ENCODE measurements around the gene ABHD14A.

Gene ABHD14A

DNA sequence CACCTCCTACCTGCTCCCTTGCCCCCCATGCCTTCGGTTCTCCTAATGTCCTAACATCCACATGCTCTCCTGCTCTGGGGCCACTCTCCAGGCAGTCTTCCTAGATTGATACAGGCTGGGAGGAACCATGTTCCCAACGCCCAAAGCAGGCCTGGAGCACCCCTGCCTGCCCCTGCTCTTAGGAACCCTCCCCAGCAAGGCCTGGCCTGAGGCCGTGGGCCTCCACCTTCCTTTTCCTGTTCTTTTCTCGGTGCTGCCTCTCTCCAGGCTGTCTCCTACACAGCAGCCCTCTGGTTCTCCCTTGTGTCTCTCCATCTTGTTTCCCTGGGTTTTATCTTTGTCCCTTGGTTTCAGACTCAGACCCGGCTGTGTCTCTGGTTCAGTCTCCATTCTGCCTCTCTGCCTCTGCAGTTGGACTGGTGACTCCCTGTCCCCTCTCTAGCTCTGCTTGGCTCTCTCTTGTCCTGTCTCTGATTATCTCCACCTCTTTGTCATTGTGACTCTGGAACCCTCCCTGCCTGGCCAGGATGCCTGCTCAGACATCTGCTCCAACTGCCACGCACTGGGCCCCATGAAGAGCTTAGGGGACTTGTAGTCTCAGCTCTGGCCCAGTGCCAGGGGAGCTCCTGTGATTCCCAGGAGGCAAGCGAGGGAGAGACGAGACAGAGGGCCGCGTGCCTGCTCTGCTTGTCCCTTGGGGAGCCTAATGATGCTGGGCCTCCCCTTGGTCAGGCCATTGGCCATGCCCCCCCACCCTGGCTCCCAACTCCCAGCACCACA, 46.8 kb downstream of the ABHD14A start:
- no peaks in the 10 kb centered on the region for H3K4me1 Mint-ChIP-seq (ENCODE audit: low read depth)
- no peaks in the 10 kb centered on the region for H3K36me3 Mint-ChIP-seq
- no peak overlapping the region for H3K27ac Mint-ChIP-seq
- H3K9me3 Mint-ChIP-seq (ENCODE audit: low read depth) = no peaks in the 10 kb centered on the region
- no peaks in the 10 kb centered on the region for H3K27me3 Mint-ChIP-seq
- H3K4me3 Mint-ChIP-seq = no peak overlapping the region

DNA sequence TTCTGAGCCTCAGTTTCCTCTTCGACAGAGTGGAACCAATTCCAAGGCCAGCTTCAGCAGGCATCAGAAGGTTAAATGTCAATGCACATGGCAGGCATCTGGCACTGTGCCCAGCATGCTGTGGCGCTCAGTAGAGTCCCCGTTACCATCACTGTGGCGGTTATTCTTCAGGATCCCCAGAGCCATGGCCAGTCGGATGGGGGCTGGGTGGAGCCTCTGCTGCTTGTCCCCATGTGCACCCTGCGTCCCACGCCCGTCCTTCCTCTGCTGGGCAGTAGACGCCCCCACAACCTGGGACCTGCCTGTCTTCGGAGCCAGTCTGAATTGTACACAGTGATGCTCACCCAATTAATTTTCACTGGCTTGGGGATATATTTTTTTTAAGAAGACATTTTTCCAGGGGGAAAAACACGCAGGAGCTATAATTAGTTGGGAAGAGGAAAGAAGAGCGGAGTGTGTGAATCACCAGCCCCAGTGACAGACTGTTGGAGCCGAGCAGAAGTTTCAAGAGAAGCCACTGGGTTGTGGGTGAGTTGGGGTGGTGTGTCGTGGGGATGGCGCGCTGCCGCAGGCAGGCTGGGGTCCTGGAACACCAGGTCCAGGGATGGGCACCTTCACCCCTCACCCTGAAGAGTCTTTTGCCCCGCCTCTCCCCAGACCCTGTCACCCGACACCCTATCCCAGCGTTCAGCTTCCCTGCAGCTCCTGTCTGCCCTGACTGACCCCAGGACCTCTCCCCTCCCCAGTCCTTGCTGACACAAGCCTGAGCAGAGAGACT, 47.6 kb downstream of the ABHD14A start:
- H3K27ac Mint-ChIP-seq = no peak overlapping the region
- H3K4me3 Mint-ChIP-seq = no peak overlapping the region
- no peaks in the 10 kb centered on the region for H3K27me3 Mint-ChIP-seq
- no peaks in the 10 kb centered on the region for H3K36me3 Mint-ChIP-seq
- H3K4me1 Mint-ChIP-seq (ENCODE audit: low read depth) = no peaks in the 10 kb centered on the region
- H3K9me3 Mint-ChIP-seq (ENCODE audit: low read depth) = no peaks in the 10 kb centered on the region

DNA sequence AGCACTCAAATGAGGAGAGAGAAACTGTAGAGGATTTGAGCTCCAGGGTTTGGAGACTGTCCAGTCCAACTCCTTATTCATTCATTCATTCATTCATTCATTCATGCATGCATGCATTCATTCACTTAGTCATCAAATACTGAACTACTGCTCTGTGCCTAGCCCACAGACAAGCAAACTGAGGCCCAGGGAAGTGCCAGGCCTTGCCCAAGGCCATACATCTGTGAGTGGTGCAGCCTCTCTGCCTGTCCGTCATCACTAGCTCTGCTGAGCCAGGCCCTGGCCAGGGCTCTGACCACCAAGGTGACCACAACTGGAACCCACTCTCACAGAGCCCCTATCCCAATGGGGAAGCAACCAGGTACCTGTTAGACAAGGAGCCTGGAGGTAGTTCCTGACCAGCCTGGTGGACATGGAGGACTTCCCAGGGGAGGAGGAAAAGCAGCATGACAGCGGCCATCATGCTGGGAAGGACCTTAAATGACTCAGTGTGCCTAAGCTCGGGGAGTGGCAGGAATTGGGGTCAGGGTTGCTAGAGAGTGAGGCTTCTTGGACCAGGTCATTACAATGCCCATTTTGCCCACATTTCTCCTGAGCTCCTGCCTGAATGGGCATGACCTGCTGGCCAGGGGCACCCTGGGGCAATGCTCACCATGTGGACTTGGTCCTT, 48.4 kb downstream of the ABHD14A start:
- no peaks in the 10 kb centered on the region for H3K4me1 Mint-ChIP-seq (ENCODE audit: low read depth)
- H3K36me3 Mint-ChIP-seq = no peaks in the 10 kb centered on the region
- H3K27ac Mint-ChIP-seq = no peak overlapping the region
- H3K27me3 Mint-ChIP-seq = no peaks in the 10 kb centered on the region
- H3K4me3 Mint-ChIP-seq = no peak overlapping the region
- H3K9me3 Mint-ChIP-seq (ENCODE audit: low read depth) = no peaks in the 10 kb centered on the region

DNA sequence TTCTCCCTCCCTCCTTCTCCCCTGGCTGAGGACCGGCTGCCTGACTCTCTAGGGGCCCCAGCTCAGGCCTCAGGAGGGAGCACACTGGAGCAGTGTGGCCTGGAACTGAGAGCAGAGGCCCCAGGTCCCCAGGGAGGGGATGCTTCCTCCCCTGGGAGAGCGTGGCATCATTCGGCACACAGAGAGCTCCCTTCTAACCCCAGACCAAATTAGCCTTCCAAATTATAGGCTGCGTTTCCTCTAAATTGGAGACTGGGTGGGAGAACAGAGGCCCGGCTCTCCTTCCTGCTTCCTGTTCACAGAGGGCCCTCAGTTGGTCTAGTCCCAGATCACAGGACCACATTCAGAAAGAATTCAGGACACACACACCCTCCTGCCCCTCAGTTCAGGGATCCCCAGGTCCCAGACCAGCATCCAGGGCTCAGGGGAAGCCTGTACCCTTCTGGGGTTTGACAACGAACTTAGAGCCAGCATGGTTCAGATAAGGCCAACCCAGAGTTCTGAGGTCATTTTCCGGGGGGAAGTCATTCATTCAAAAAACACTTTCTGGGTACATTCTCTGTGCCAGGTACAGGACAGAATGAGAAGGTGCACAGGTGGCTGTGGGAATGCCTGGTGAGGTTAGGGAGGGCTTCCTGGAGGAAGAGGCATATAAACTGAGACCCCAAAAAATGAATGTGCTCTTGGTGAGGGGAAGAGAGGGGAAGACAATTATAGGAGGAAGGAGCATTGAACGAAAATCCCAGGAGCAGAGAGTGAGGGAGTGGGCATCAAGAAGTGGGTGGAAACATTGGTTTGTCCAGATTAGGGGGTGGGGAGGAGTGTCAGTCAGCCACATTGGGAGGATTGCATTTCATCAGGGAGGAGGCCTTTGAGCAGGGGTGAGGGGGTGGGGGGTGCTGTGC, 49.2 kb downstream of the ABHD14A start:
- H3K27ac Mint-ChIP-seq = no peak overlapping the region
- H3K4me1 Mint-ChIP-seq (ENCODE audit: low read depth) = no peaks in the 10 kb centered on the region

DNA sequence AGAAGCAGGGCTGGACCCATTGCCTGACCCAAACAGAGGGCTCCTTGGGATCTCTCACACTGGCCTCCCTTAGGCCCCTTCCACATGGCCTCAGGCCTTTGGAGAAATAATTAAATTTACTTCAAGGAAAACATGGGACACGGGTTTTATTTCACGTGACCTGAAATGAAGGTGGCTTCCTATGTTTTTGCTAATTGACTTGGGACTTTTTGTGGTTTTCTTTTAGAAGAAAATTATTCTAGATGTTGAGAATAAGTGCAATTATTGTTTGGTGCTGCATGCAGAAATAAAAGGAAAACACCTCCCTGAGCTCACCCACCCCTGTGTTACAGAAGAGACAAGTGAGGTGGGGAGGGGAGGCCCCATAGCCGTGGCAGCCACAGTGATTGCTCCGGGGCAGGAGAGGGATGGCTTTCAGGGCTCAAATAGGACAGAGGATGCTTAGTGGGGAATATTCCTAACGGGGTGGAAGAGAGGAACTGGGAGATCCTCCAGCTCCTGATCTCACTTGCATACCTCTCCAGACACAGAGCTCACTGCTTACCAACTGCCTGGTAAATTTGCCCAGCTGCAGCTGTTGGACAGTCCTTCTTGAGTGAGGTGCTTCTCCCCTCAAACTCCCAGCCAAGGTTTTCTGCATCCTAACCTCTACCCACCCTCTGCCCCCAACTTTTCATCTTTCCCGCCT, 50.0 kb downstream of the ABHD14A start:
- no peak overlapping the region for H3K27ac Mint-ChIP-seq
- H3K9me3 Mint-ChIP-seq (ENCODE audit: low read depth) = no peaks in the 10 kb centered on the region
- no peaks in the 10 kb centered on the region for H3K4me1 Mint-ChIP-seq (ENCODE audit: low read depth)
- H3K36me3 Mint-ChIP-seq = no peaks in the 10 kb centered on the region
- H3K27me3 Mint-ChIP-seq = no peaks in the 10 kb centered on the region
- no peak overlapping the region for H3K4me3 Mint-ChIP-seq

More for the DNA sequence above, 49.2 kb downstream of the ABHD14A start:
- no peak overlapping the region for H3K4me3 Mint-ChIP-seq
- no peaks in the 10 kb centered on the region for H3K27me3 Mint-ChIP-seq
- no peaks in the 10 kb centered on the region for H3K36me3 Mint-ChIP-seq
- no peaks in the 10 kb centered on the region for H3K9me3 Mint-ChIP-seq (ENCODE audit: low read depth)

DNA sequence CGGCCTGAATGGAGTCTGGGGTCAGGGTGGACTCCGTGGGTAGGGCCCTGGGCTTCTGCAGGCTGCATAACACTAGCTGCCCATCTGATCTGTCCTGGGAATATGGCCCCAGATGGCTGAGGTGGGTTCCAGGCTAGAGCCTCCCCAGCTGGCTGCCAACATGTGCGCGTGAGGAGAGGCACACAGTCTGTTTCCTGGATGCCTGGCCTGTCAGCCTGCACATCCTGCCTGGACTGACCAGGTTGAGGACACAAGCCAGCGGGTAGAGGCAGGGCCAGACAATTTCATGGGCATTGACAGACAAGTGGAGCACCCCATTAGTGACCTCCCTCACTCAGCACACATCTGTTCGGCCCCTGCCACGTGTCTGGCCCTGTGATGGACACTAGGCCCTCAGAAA, 50.6 kb downstream of the ABHD14A start:
- Mint-ChIP-seq H3K36me3 (no peaks in the 10 kb centered on the region), H3K27ac (no peak overlapping the region), H3K27me3 (no peaks in the 10 kb centered on the region), H3K4me1 (ENCODE audit: low read depth) (no peaks in the 10 kb centered on the region), H3K4me3 (no peak overlapping the region), H3K9me3 (ENCODE audit: low read depth) (no peaks in the 10 kb centered on the region)

DNA sequence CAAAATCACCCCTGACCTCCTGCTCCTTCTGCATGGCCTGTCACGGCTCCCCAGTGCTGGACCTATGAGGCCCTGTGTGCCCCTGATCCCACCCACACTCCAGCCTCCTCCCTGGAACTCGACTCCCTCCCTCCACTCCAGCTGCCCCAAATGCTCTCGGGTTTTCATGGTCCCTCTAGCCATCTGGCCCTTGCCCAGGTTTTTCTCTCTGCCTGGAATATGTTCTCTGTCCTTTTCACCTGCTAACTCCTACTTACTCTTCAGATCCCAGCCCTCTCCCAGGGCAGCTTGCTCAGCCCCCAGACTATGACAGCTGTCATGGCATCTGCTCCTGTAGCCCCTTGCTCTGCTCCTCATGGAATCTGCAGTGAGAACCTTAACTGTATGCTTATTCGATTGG, 51.2 kb downstream of the ABHD14A start:
- Mint-ChIP-seq H3K27me3 (no peaks in the 10 kb centered on the region), H3K27ac (no peak overlapping the region), H3K4me3 (no peak overlapping the region), H3K4me1 (ENCODE audit: low read depth) (no peaks in the 10 kb centered on the region), H3K9me3 (ENCODE audit: low read depth) (no peaks in the 10 kb centered on the region), H3K36me3 (no peaks in the 10 kb centered on the region)

DNA sequence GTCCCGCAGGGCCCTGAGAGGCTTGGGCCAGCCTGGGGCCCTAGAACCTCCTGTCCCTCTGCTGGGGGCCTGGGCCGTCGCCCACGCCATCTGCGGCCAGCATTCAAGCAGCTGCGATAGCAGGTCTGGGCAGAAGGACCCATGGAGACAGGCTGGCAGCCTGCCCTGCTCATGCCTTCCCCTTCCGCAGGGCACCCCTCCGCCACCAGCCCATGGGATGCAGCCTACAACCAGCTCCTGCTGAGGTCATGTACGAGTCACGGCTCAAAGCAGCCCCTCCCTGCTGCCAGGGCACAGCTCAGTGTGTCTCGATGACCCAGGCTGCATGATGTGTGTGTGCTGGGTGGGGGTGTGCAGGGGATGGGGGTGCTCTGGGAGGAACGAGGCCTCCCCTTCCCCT, 53.7 kb downstream of the ABHD14A start:
- Mint-ChIP-seq H3K9me3 (ENCODE audit: low read depth) (no peaks in the 10 kb centered on the region), H3K27ac (no peak overlapping the region), H3K27me3 (no peaks in the 10 kb centered on the region), H3K4me3 (no peak overlapping the region), H3K36me3 (no peaks in the 10 kb centered on the region), H3K4me1 (ENCODE audit: low read depth) (no peaks in the 10 kb centered on the region)

DNA sequence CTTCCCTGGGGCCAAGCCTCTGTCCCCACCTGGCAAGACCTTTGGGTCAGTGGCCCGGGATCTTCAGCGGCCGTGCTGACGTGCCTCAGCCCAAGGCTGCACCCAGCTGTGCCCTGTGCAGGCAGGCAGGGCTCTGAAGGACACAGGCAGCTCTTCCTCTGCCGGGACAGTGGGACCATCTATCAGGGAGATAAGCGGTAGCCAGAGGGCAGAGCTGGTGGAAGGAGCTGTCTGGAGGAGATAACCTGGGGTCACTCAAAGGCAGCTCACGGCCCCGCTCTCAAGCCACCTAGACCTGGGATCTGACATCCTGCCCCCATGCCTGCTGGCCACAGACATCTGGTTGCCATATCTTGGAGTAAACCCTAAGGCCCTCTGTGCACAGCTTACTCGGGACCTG, 54.2 kb downstream of the ABHD14A start:
- Mint-ChIP-seq H3K27ac (no peak overlapping the region), H3K9me3 (ENCODE audit: low read depth) (no peaks in the 10 kb centered on the region), H3K27me3 (no peaks in the 10 kb centered on the region), H3K4me3 (no peak overlapping the region), H3K4me1 (ENCODE audit: low read depth) (no peaks in the 10 kb centered on the region), H3K36me3 (no peaks in the 10 kb centered on the region)

DNA sequence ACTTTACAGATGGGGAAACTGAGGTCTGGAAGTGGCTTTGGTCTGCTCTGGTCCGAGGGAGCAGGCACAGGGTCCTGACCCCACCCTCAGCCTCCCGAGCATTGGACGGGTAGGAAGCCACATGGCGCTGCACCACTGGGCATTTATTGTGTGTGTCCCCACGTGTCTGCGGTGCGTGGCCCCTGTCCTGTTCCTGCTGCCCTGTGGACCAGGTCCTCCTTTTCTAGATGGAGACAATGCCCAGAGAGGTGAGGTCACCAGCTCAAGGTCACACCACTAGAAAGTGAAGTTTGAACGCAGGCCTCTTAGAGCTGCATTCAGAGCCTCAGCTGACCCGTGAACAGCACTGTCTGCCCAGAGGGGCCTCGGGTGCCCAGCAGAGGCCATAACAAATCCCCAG, 54.7 kb downstream of the ABHD14A start:
- no peaks in the 10 kb centered on the region for H3K4me1 Mint-ChIP-seq (ENCODE audit: low read depth)
- no peak overlapping the region for H3K27ac Mint-ChIP-seq
- no peak overlapping the region for H3K4me3 Mint-ChIP-seq
- no peaks in the 10 kb centered on the region for H3K27me3 Mint-ChIP-seq
- no peaks in the 10 kb centered on the region for H3K9me3 Mint-ChIP-seq (ENCODE audit: low read depth)
- no peaks in the 10 kb centered on the region for H3K36me3 Mint-ChIP-seq

Measured in activated naive CD8-positive, alpha-beta T cell (primary cell).